IMR-90 (cell line): ENCODE data around the gene PTPN13.

Experiments
- BHLHE40 ChIP-seq: fragments of 150-350 bp; IDR thresholded peaks from 2 replicates; pipeline ENCODE4 v1.6.1; 2016; ENCODE audit warnings: mild to moderate bottlenecking, low read depth, low read length
- CEBPB ChIP-seq: IDR thresholded peaks from 2 replicates; pipeline ENCODE4 v1.6.1; 2012; ENCODE audit warnings: low read depth, low read length, improper control_type of control experiment
- CTCF ChIP-seq: conservative IDR thresholded peaks from 2 replicates; pipeline ENCODE4 v1.5.1; 2012; ENCODE audit warnings: mild to moderate bottlenecking, low read depth, low read length, improper control_type of control experiment
- ELK1 ChIP-seq: fragments of 150-350 bp; IDR thresholded peaks from 2 replicates; pipeline ENCODE4 v1.6.1; 2016; ENCODE audit warnings: low read depth, mild to moderate bottlenecking, low read length, moderate library complexity, borderline replicate concordance
- MXI1 ChIP-seq: IDR thresholded peaks from 2 replicates; pipeline ENCODE4 v1.6.1; 2012; ENCODE audit warnings: low read depth, mild to moderate bottlenecking, low read length, moderate library complexity, borderline replicate concordance
- POLR2A ChIP-seq: IDR thresholded peaks from 2 replicates; pipeline ENCODE4 v1.6.1; 2012; ENCODE audit warnings: mild to moderate bottlenecking, low read depth, low read length
- RAD21 ChIP-seq: IDR thresholded peaks from 2 replicates; pipeline ENCODE4 v1.6.1; 2012; ENCODE audit warnings: low read length, improper control_type of control experiment
- RFX5 ChIP-seq: IDR thresholded peaks from 2 replicates; pipeline ENCODE4 v1.8.0; 2012; ENCODE audit warnings: low read depth, mild to moderate bottlenecking, low read length, moderate library complexity
- USF2 ChIP-seq: fragments of 150-350 bp; IDR thresholded peaks from 2 replicates; pipeline ENCODE4 v1.6.1; 2017; ENCODE audit warnings: mild to moderate bottlenecking, antibody characterized with exemption, low read length, low read depth

- TF ChIP-seq RAD21 (no peak), BHLHE40 (no peak), CTCF (no peak), RFX5 (no peak), POLR2A (no peak), ELK1 (no peak), MXI1 (no peak), USF2 (no peak), CEBPB (no peak)
Measured at GRCh38 chr4:86775061-86775460, 180.9 kb downstream of the PTPN13 start.
